ENCODE measurements around the gene CARD18. TPM values are rescaled to one million over a fixed set of nuclear protein-coding genes. Genes with fewer than 3 reads are reported as not detected.

CARD18 gene
- total RNA-seq, 3 donors from 2014 or later: not detected

- H3K36me3 ChIP-seq: no peaks in the 10 kb centered on the region
- no peaks in the 10 kb centered on the region for H3K27me3 ChIP-seq
- no peaks in the 10 kb centered on the region for H3K9me3 ChIP-seq
- intact Hi-C loops (cut with DNase I; ENCODE audit: low total_unique reads): no loop called here
- TF ChIP-seq CTCF (IDR thresholded peaks at IDR 0.05): no peak
- TF ChIP-seq POLR2A (IDR thresholded peaks at IDR 0.05): no peak
- TF ChIP-seq POLR2AphosphoS5 (IDR thresholded peaks at IDR 0.05): no peak
- H3K4me3 ChIP-seq: no peak overlapping the region
- DNase-seq (ENCODE audit: low spot score in 2 of 2): no peak
- H3K4me1 ChIP-seq: peaks cover 0 to 4% of the 10 kb centered on the region in 2 donors
- no peak overlapping the region for H3K27ac ChIP-seq
Measured at GRCh38 chr11:105153392-105153791, 13.8 kb upstream of the CARD18 start.

GRCh38 chr11:105152560-105152959 lies 13.0 kb upstream of the CARD18 start:
- intact Hi-C loops (cut with DNase I; ENCODE audit: low total_unique reads): no loop called here
- Histone ChIP-seq H3K36me3 (no peaks in the 10 kb centered on the region), H3K4me1 (peaks cover 0 to 4% of the 10 kb centered on the region in 2 donors), H3K27ac (no peak overlapping the region), H3K27me3 (no peaks in the 10 kb centered on the region), H3K9me3 (no peaks in the 10 kb centered on the region), H3K4me3 (no peak overlapping the region)
- no peak for TF ChIP-seq CTCF (IDR thresholded peaks at IDR 0.05)
- TF ChIP-seq POLR2AphosphoS5 (IDR thresholded peaks at IDR 0.05): no peak
- TF ChIP-seq POLR2A (IDR thresholded peaks at IDR 0.05): no peak
- no peak for DNase-seq (ENCODE audit: low spot score in 2 of 2)

- DNase-seq (ENCODE audit: low spot score in 2 of 2): no peak
- Histone ChIP-seq H3K36me3 (no peaks in the 10 kb centered on the region), H3K4me1 (peaks cover 0 to 4% of the 10 kb centered on the region in 2 donors), H3K27ac (no peak overlapping the region), H3K9me3 (no peaks in the 10 kb centered on the region), H3K27me3 (no peaks in the 10 kb centered on the region), H3K4me3 (no peak overlapping the region)
- intact Hi-C loops (cut with DNase I; ENCODE audit: low total_unique reads): no loop called here
- no peak for TF ChIP-seq CTCF (IDR thresholded peaks at IDR 0.05)
- no peak for TF ChIP-seq POLR2AphosphoS5 (IDR thresholded peaks at IDR 0.05)
- no peak for TF ChIP-seq POLR2A (IDR thresholded peaks at IDR 0.05)
Measured at GRCh38 chr11:105152021-105152512, 12.5 kb upstream of the CARD18 start.

GRCh38 chr11:105149477-105149876 lies 9.9 kb upstream of the CARD18 start:
- no peaks in the 10 kb centered on the region for H3K4me1 ChIP-seq
- DNase-seq (ENCODE audit: low spot score in 2 of 2): no peak
- intact Hi-C loops (cut with DNase I; ENCODE audit: low total_unique reads): no loop called here
- no peak overlapping the region for H3K27ac ChIP-seq
- TF ChIP-seq POLR2A (IDR thresholded peaks at IDR 0.05): no peak
- TF ChIP-seq POLR2AphosphoS5 (IDR thresholded peaks at IDR 0.05): no peak
- no peak for TF ChIP-seq CTCF (IDR thresholded peaks at IDR 0.05)
- no peaks in the 10 kb centered on the region for H3K36me3 ChIP-seq
- H3K27me3 ChIP-seq: no peaks in the 10 kb centered on the region
- H3K9me3 ChIP-seq: no peaks in the 10 kb centered on the region
- H3K4me3 ChIP-seq: no peak overlapping the region

GRCh38 chr11:105148241-105148640 lies 8.7 kb upstream of the CARD18 start:
- no peak for TF ChIP-seq POLR2A (IDR thresholded peaks at IDR 0.05)
- TF ChIP-seq CTCF (IDR thresholded peaks at IDR 0.05): no peak
- TF ChIP-seq POLR2AphosphoS5 (IDR thresholded peaks at IDR 0.05): no peak
- Histone ChIP-seq H3K36me3 (no peaks in the 10 kb centered on the region), H3K4me3 (no peak overlapping the region), H3K27ac (no peak overlapping the region), H3K9me3 (no peaks in the 10 kb centered on the region), H3K27me3 (no peaks in the 10 kb centered on the region), H3K4me1 (no peaks in the 10 kb centered on the region)
- no peak for DNase-seq (ENCODE audit: low spot score in 2 of 2)
- intact Hi-C loops (cut with DNase I; ENCODE audit: low total_unique reads): no loop called here
